Ectodermal cell (in vitro differentiated cells): ENCODE results near the gene ROR1.

Experiments
- H3K27ac ChIP-seq: 2 replicates; pipeline ENCODE4 v1.7.0; 2013; ENCODE audit warnings: mild to moderate bottlenecking, low read depth, low read length; ENCODE audit not compliant: insufficient read depth, poor library complexity, severe bottlenecking
- H3K27me3 ChIP-seq: 2 replicates; pipeline ENCODE4 v1.7.0; 2013; ENCODE audit warnings: mild to moderate bottlenecking, low read length; ENCODE audit not compliant: insufficient read depth, control insufficient read depth, poor library complexity, severe bottlenecking
- H3K36me3 ChIP-seq: one replicate; pipeline ENCODE4 v1.7.0; 2013; ENCODE audit warnings: low read length; ENCODE audit not compliant: control insufficient read depth, insufficient read depth
- H3K4me1 ChIP-seq: one replicate; pipeline ENCODE4 v1.7.0; 2013; ENCODE audit warnings: low read length; ENCODE audit not compliant: control insufficient read depth, insufficient read depth
- H3K4me3 ChIP-seq: 2 replicates; pipeline ENCODE4 v1.7.0; 2013; ENCODE audit warnings: low read depth, low read length, control low read depth; ENCODE audit not compliant: insufficient read depth
- H3K9me3 ChIP-seq: 2 replicates; pipeline ENCODE4 v1.7.0; 2013; ENCODE audit warnings: mild to moderate bottlenecking, low read length, moderate library complexity; ENCODE audit not compliant: control insufficient read depth
- WGBS, 2 experiments: methylation state at CpG; one replicate each; pipeline ENCODE4 v1.1.7; 2013; ENCODE audit warnings: missing lambda C conversion rate in 2 of 2; 5-methylcytosine and 5-hydroxymethylcytosine counted together

ROR1 gene

GRCh38 chr1:64019818-64020217 is 246.0 kb downstream of the ROR1 start:
- Histone ChIP-seq H3K9me3 (no peaks in the 10 kb centered on the region), H3K4me3 (no peak overlapping the region), H3K36me3 (no peaks in the 10 kb centered on the region), H3K27ac (no peak overlapping the region), H3K27me3 (no peaks in the 10 kb centered on the region), H3K4me1 (peaks cover 11% of the 10 kb centered on the region)
- WGBS, 2 experiments = 63 to 84% methylated on average over 1 to 2 of the region's 2 CpGs

DNA sequence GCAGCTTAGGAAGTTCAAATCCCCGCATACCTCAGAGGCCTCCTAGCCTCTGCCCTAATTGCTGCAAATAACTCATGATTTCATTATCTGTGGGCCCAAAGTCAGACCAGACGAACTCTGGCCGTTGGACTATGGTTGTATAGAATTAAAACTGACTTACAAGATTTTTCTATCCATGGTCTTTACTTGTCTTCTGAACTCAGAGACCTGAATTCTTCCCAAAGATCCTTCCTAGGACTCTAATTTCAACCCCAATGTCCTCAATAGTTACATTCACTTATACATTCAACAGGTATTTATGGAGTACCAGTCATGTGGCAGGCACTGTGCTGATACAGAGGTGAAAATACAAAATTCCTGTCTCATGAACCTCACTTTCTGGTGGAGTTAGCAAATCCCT is 247.2 kb downstream of the ROR1 start:
- Histone ChIP-seq H3K4me3 (no peak overlapping the region), H3K9me3 (no peaks in the 10 kb centered on the region), H3K36me3 (no peaks in the 10 kb centered on the region), H3K27ac (no peak overlapping the region), H3K27me3 (no peaks in the 10 kb centered on the region), H3K4me1 (peaks cover 11% of the 10 kb centered on the region)
- 95 to 96% methylated on average over 3 of the region's 3 CpGs for whole genome bisulfite sequencing, 2 experiments

DNA sequence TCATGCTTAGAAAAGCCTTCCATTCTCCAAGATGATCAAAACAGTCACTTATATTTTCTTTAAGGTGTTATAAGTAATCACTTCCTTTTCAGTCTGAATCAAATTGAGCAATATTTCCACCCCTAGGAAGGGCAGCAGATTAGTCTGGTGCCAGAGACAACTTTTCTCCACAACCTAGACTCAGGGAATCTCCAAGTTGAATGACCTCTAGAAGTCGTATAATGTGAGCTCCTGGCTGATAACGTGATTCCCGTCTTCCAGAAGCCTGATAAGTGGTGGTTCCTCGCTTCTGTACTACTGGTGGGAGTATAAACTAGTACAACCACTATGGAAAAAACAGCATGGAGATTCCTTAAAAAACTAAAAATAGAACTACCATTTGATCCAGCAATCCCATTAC is 251.2 kb downstream of the ROR1 start:
- Histone ChIP-seq H3K27ac (no peak overlapping the region), H3K4me3 (no peak overlapping the region), H3K4me1 (peaks cover 5% of the 10 kb centered on the region), H3K9me3 (no peaks in the 10 kb centered on the region), H3K36me3 (no peaks in the 10 kb centered on the region), H3K27me3 (no peaks in the 10 kb centered on the region)
- 91 to 95% methylated on average over 4 of the region's 4 CpGs for WGBS, 2 experiments

DNA sequence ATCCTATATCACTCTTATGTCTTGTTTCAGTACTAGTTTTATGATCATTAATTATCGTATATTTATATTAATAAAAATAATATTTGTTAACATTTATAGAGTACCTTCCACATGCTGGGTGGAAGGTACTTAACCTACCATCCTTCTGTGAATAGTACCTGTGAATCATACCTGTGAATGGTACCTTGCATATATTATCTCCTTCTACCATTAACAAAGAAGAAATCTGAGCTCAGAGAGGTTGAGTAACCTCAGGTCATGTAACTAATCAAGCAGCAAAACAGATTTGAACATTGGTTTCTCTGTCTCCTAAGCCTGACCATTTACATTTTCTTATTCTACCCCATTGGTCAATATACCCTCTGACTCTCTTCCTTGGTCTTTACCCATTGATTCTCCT is 255.2 kb downstream of the ROR1 start:
- no CpG with 5 or more reads among the region's 1 CpG for WGBS, 2 experiments
- no peaks in the 10 kb centered on the region for H3K36me3 ChIP-seq
- no peak overlapping the region for H3K4me3 ChIP-seq
- no peaks in the 10 kb centered on the region for H3K27me3 ChIP-seq
- no peaks in the 10 kb centered on the region for H3K4me1 ChIP-seq
- no peak overlapping the region for H3K27ac ChIP-seq
- H3K9me3 ChIP-seq = no peaks in the 10 kb centered on the region

DNA sequence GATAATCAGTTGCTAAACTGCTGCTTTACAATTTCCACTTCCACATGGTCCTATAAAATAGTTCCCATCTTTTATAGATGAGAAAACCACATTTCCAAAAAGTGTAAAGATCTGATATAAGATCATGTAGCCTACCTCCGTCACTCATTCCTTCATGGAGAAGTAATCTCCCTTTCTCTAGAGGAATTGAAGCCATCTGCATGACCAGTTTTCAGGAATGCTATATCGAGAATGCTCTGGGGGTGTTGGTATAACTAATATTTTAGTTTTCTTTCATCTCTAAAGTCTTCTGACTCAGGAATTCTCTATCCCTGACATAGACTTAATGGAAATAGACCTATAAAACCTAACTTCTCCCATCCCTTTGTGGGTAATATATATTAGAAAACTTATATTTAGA is 256.6 kb downstream of the ROR1 start:
- 89 to 100% methylated on average over 1 of the region's 2 CpGs for WGBS, 2 experiments
- Histone ChIP-seq H3K27me3 (no peaks in the 10 kb centered on the region), H3K27ac (no peak overlapping the region), H3K4me1 (no peaks in the 10 kb centered on the region), H3K36me3 (no peaks in the 10 kb centered on the region), H3K4me3 (no peak overlapping the region), H3K9me3 (no peaks in the 10 kb centered on the region)

DNA sequence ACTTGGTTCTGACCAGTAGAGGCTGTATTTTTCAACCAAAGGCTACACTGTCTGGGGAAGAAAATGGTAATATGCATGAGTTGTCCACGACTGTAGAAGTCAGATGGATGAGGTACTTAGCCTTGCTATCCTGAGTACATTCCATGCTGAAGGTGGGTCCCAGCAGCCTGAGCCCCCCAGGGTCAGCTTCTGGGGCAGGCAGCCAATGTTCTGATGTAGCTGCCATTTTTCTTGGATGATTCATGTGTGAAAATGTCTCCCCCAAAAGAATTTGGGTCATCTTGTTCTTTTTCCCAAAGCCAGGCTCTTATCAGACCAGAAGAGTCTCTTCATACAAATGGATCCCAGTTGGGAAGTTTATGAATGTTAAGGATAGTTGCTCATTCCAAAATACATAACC is 257.4 kb downstream of the ROR1 start:
- WGBS, 2 experiments = 83 to 88% methylated on average over 1 of the region's 1 CpG
- H3K4me1 ChIP-seq = no peaks in the 10 kb centered on the region
- no peak overlapping the region for H3K4me3 ChIP-seq
- no peaks in the 10 kb centered on the region for H3K27me3 ChIP-seq
- no peaks in the 10 kb centered on the region for H3K36me3 ChIP-seq
- no peaks in the 10 kb centered on the region for H3K9me3 ChIP-seq
- no peak overlapping the region for H3K27ac ChIP-seq

DNA sequence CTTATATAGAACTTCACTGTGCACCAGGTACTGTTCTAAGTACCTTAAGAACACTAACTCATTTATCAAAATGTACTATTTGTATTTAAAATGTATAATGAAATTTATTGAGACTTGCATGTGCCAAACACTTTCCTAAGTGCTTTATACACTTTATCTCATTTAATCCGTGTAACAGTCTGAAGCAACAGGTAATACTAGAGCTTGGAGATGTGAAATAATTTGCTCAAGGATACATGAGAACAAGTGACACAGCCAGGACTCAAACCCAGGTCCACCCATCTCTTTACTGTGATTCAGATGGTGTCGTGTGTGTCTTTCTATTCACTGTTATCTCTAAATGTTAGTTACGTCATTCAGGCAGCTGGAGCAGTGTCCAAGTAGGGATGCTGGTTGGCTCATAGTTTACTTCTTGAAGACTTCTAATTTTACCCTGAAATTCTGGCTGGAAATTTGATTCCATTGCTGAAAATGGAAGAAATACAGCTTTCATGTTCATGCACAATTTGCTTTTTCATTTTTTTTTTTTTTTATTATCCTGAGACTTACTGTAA is 259.9 kb downstream of the ROR1 start:
- 99 to 100% methylated on average over 3 of the region's 3 CpGs for WGBS, 2 experiments
- Histone ChIP-seq H3K4me3 (no peak overlapping the region), H3K27ac (no peak overlapping the region), H3K4me1 (peaks cover 11% of the 10 kb centered on the region), H3K27me3 (no peaks in the 10 kb centered on the region), H3K9me3 (no peaks in the 10 kb centered on the region), H3K36me3 (no peaks in the 10 kb centered on the region)

- no peaks in the 10 kb centered on the region for H3K9me3 ChIP-seq
- peaks cover 28% of the 10 kb centered on the region for H3K4me1 ChIP-seq
- H3K4me3 ChIP-seq = no peak overlapping the region
- H3K36me3 ChIP-seq = no peaks in the 10 kb centered on the region
- WGBS, 2 experiments = 90 to 91% methylated on average over 2 of the region's 2 CpGs
- H3K27ac ChIP-seq = no peak overlapping the region
- H3K27me3 ChIP-seq = no peaks in the 10 kb centered on the region
Observed at GRCh38 chr1:64036549-64036948, 262.7 kb downstream of the ROR1 start.

DNA sequence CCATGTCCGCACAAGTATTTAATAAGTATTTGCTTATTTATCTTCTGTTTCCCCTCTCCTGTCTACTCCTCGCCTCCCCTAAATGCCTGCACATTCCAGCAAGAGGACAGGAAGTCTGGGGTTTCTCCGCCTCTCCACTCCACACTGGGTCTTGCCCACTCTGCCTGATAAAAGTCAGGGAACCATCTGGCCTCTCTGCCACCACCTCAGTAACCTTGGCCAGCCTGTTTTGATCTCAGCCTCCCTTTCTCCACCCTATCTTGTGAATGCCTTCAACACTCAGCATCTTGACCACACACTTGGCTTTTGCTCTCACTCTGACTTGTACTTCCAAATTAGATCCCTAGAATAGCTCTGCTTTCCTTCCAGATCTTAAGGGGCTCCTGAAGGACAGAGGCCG is 264.3 kb downstream of the ROR1 start:
- WGBS, 2 experiments = 94 to 98% methylated on average over 4 of the region's 4 CpGs
- Histone ChIP-seq H3K27me3 (no peaks in the 10 kb centered on the region), H3K4me3 (no peak overlapping the region), H3K4me1 (peaks cover 38% of the 10 kb centered on the region), H3K27ac (no peak overlapping the region), H3K36me3 (no peaks in the 10 kb centered on the region), H3K9me3 (no peaks in the 10 kb centered on the region)

GRCh38 chr1:64038965-64039364 is 265.1 kb downstream of the ROR1 start:
- Histone ChIP-seq H3K27ac (no peak overlapping the region), H3K4me3 (no peak overlapping the region), H3K4me1 (peaks cover 38% of the 10 kb centered on the region), H3K9me3 (no peaks in the 10 kb centered on the region), H3K36me3 (no peaks in the 10 kb centered on the region), H3K27me3 (no peaks in the 10 kb centered on the region)
- 88 to 97% methylated on average over 1 of the region's 1 CpG for WGBS, 2 experiments

GRCh38 chr1:64039390-64039926 is 265.6 kb downstream of the ROR1 start:
- H3K27ac ChIP-seq = no peak overlapping the region
- no peaks in the 10 kb centered on the region for H3K9me3 ChIP-seq
- no peaks in the 10 kb centered on the region for H3K36me3 ChIP-seq
- H3K4me3 ChIP-seq = no peak overlapping the region
- H3K4me1 ChIP-seq = peaks cover 38% of the 10 kb centered on the region
- no peaks in the 10 kb centered on the region for H3K27me3 ChIP-seq
- 43 to 49% methylated on average over 3 of the region's 3 CpGs for WGBS, 2 experiments
